Lung microvascular endothelial cell (primary cell): ENCODE results near the gene ETV7. TPM values are rescaled to one million over a fixed set of nuclear protein-coding genes. Genes with fewer than 3 reads are reported as not detected.
"Not testable (repeated sequence)": the region's sequence is repeated elsewhere in the genome, so short reads cannot be mapped to it uniquely, and the experiment has no call there.

Experiments used
- DNase-seq, 2 donors: peaks; one replicate each; pipeline versions ENCODE4 v3.0.0 to v3.0.0-alpha.2; 2010; ENCODE audit warnings: low read depth in 2 of 2
- total RNA-seq: library from RNA; depleted of rRNA; stranded (reverse); fragments of >200 nt; gene quantifications from 2 replicates; pipeline ENCODE4 v1.2.1, GENCODE V29; 2014

The ETV7 gene
- total RNA-seq, 1 donor from 2014 or later, result not detected

- DNase-seq, result no peak
Observed at GRCh38 chr6:36343109-36343680, 44.3 kb downstream of the ETV7 start.

GRCh38 chr6:36340618-36341454, 46.6 kb downstream of the ETV7 start:
- DNase-seq, result peak; percentile 70 to 81

GRCh38 chr6:36340306-36340617, 47.2 kb downstream of the ETV7 start:
- no peak for DNase-seq

GRCh38 chr6:36339146-36339545, 48.3 kb downstream of the ETV7 start:
- DNase-seq, result no peak

GRCh38 chr6:36338223-36338622, 49.2 kb downstream of the ETV7 start:
- not testable (repeated sequence) for DNase-seq

GRCh38 chr6:36337814-36338213, 49.7 kb downstream of the ETV7 start:
- no peak for DNase-seq

GRCh38 chr6:36336779-36337241, 50.7 kb downstream of the ETV7 start, which contains the start of gene BNIP5:
BNIP5 (minus strand) TSS chr6:36336888; CDS start chr6:36330690, 6,198 bp downstream.
- DNase-seq, result no peak

- DNase-seq, result no peak
Observed at GRCh38 chr6:36336208-36336710, 51.2 kb downstream of the ETV7 start.

GRCh38 chr6:36335465-36336207, 51.8 kb downstream of the ETV7 start:
- no peak for DNase-seq

- DNase-seq, result no peak
Observed at GRCh38 chr6:36334832-36335459, 52.5 kb downstream of the ETV7 start.

GRCh38 chr6:36333931-36334725, 53.3 kb downstream of the ETV7 start:
- no peak for DNase-seq

- DNase-seq, result no peak
Observed at GRCh38 chr6:36333171-36333895, 54.1 kb downstream of the ETV7 start.

GRCh38 chr6:36331381-36331780, 56.1 kb downstream of the ETV7 start:
- DNase-seq, result no peak

- DNase-seq, result no peak
Observed at GRCh38 chr6:36330366-36330765, 57.1 kb downstream of the ETV7 start.

- no peak for DNase-seq
Observed at GRCh38 chr6:36329798-36330291, 57.6 kb downstream of the ETV7 start.

- DNase-seq, result no peak
Observed at GRCh38 chr6:36328600-36328999, 58.9 kb downstream of the ETV7 start.

GRCh38 chr6:36327919-36328236, 59.6 kb downstream of the ETV7 start:
- no peak for DNase-seq

GRCh38 chr6:36327226-36327918, 60.1 kb downstream of the ETV7 start:
- no peak for DNase-seq

- DNase-seq, result no peak
Observed at GRCh38 chr6:36326356-36326995, 61.0 kb downstream of the ETV7 start.
